ENCODE data around the gene CMIP. TPM values are rescaled to one million over a fixed set of nuclear protein-coding genes. Genes with fewer than 3 reads are reported as not detected.
"Not testable (repeated sequence)": the region's sequence is repeated elsewhere in the genome, so short reads cannot be mapped to it uniquely, and the experiment has no call there.

CMIP gene
- total RNA-seq, 1 donor from 2014 or later: 10.5 TPM

DNA sequence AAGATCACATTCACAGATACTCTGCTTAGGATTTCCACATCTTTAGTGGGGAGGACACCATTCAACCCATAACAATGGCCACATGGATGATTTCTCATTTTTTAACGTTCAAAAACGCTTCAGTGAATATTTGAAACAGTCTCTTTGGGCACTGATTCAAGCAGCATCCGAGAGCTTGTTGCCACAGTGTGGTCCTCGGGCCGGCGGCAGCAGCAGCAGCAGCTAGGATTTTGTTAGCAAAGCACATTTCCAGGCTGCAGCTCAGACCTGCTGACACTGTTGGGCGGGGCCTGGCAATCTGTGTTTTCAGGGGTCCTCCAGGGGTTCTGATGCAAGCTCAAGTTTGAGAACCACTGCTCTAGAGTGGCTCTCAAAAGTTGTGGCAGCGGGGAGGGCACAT is 27.9 kb upstream of the CMIP start:
- ATAC-seq (no peak), DNase-seq (ENCODE audit: missing footprints) (no peak)
- intact Hi-C loops (cut with DNase I): no loop called here

DNA sequence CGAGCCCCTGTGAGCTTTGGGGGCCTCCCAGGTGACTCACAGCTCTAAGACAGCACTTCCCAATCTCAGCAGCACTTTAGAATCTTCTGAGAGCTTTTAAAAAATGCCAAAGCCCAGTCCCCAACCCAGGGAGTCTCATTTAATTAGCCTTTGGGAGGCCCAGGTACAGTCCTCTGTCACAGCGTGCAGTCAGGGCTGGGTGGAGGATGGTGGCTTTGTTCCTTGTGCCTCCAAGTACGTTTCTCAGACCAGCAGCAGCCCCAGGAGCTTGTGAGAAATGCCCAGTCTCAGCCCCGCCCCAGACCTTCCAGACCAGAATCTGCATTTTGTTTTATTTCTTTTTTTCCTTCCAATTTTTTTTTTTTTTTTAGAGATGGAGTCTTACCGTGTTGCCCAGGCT is 27.4 kb upstream of the CMIP start:
- intact Hi-C loops (cut with DNase I): no loop called here
- DNase-seq (ENCODE audit: missing footprints) (no peak), ATAC-seq (no peak)

DNA sequence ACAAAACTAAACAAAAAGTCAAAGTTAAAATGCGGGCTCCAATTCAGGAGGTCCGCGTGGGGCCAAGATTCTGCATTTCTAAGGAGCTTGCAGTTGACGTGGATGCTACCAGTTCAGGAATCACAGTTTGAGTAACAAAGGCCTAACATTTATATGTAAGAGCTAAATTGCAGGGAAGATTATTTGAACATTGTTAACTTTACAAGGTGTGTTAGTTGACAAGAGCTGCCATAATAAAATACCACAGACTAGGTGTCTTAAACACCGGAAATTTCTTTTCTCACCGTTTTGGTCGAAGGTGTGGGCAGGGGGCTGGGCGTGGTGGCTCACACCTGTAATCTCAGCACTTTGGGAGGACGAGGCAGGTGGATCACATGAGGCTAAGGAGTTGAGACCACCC is 24.8 kb upstream of the CMIP start:
- intact Hi-C loops (cut with DNase I): no loop called here
- no peak for ATAC-seq
- no peak for DNase-seq (ENCODE audit: missing footprints)

GRCh38 chr16:81421126-81421525 is 23.5 kb upstream of the CMIP start:
- intact Hi-C loops (cut with DNase I): no loop called here
- DNase-seq (ENCODE audit: missing footprints) (no peak), ATAC-seq (no peak)

DNA sequence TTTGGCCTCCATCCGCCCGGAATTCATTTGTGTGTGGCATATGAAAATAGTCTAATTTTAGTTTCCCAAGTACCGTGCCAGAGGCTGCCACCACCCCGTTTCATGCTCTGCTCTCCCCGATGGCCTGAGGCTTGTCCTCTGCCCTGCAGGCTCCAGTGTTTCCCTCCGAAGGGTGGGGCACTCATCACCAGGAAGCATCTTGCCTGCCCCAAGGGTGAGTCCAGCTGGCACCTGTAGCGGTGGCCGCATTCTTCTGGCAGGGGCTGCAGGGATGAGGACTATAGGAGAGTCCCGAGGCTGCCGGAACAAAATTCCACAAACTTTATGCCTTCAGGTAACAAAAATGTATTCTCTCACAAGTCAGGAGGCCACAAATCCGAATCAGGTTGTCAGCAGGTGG is 23.1 kb upstream of the CMIP start:
- no peak for ATAC-seq
- intact Hi-C loops (cut with DNase I): no loop called here
- DNase-seq (ENCODE audit: missing footprints): no peak

DNA sequence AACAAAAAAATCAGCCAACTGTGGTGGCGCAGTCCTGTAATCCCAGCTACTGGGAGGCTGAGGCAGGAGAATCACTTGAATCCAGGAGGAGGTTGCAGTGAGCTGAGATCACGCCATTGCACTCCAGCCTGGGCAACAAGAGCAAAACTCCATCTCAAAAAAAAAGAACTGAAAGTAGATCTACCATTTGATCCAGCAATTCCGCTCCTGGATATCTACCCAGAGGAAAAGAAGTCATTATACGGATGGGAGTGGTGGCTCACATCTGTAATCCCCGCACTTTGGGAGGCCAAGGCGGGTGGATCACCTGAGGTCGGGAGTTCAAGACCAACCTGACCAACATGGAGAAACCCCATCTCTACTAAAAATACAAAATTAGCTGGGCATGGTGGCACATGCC is 22.5 kb upstream of the CMIP start:
- ATAC-seq; intact Hi-C loops (cut with DNase I); DNase-seq (ENCODE audit: missing footprints): not testable (repeated sequence)

DNA sequence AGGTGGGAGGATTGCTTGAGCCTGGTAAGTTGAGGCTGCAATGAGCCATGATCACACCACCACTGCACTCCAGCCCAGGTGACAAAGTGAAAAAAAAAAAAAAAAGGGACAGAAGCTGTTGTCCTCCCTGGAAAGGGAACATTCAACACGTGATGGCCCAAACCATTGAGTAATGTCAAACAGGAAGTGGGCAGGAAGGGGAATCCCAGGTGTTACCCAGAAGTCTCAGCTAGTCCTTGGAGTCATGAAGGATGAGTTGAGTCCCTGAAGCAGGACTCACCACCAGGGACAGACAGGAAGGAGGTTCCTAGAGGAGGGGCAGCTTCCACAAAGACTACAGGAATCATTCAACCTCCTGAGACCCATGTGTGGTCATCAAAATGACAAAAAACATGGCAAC is 19.8 kb upstream of the CMIP start:
- ATAC-seq (no peak), DNase-seq (ENCODE audit: missing footprints) (no peak)
- intact Hi-C loops (cut with DNase I): no loop called here

GRCh38 chr16:81427219-81427618 is 17.4 kb upstream of the CMIP start:
- intact Hi-C loops (cut with DNase I): no loop called here
- DNase-seq (ENCODE audit: missing footprints) (no peak), ATAC-seq (no peak)

DNA sequence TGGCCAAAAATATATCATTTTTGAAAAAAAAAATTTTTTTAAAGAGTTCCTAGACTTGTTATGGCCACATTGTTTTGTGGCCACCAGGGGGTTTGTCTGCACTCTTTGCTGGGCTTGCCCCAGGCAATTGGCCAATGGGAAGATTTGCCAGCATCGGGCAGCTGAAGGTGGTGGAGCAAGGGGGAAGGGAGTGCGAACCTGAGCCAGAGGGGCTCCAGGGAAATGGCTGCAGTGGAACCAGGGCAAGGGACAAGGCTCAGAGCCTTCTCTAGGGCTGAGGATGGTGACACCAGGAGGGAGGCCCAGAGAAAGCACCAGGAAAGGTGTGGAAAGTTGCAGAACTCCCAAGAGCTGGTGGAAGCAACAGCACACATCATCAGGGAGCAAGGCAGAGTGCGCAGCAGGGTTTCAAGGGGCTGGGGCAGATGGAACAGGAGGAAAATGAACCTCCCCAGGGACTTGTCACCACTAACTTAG is 15.5 kb upstream of the CMIP start:
- ATAC-seq (no peak), DNase-seq (ENCODE audit: missing footprints) (no peak)
- intact Hi-C loops (cut with DNase I): no loop called here

DNA sequence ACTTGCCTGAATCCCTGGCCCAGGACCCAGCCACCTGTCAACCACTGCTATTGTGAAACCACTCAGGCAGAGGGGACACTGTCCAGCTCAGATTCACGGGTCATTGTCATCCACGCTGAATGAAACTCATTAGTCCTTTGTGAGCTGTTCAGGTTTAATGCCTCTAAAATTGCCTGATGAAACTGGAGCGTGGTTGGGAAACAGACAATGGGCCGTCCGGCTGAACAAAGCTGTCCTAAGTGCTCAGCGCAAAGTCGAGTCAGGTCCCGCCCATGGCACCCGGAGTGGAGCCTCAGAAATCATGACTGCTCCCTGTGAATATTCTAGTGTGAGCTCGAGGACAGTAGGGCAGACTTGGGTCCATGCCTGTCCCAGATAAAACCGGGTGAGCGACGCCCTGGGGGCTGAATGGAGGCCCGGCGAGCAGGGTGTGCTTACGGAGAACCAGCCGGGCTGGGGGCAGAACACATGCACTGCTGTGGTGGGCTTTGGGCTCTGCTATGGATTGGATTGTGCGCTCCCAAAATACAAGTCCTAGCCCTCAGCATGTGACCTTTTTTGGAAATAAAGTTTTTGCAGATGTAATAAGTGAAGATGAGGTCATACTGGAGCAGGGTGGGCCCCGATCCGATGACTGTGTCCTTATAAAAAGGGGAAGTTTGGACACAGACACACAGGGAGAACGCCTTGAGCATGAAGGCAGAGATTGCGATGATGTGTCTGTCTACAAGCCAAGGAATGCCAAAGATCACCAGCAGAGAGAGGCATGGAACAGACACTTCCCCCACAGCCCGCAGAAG is 12.9 kb upstream of the CMIP start:
- peak; percentile 69 for ATAC-seq
- DNase-seq (ENCODE audit: missing footprints): no peak
- intact Hi-C loops (cut with DNase I): no loop called here

DNA sequence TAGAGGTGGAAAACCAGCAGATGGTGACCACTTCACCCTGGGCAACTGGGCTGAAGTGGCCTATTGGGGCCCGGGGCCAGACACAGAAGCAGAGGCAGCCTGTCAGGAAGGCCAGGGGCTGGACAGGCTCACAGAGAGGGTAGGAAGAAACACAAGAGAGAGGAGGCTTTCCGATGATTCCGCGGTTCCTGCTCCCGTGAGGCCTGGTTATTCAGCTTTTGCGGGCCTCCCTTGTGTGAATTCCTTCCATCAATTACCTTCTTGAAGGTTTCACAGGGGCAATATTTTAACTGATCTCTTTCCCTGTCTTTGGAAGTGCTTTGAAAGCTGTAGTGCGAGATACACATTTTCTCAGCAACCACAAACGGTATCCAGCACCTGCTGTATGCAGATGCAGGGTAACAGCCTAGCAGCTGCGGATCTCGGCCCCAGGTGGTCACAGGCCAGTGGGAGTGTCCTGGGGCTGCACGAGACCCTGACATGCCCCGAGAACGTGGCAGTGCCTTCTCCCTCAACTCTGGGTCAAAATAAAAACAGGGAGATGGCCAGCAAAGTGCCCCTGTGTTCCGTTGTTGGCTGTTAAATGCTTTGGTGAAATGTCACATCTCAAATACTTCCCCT is 11.6 kb upstream of the CMIP start:
- ATAC-seq (no peak), DNase-seq (ENCODE audit: missing footprints) (no peak)
- intact Hi-C loops (cut with DNase I): no loop called here

DNA sequence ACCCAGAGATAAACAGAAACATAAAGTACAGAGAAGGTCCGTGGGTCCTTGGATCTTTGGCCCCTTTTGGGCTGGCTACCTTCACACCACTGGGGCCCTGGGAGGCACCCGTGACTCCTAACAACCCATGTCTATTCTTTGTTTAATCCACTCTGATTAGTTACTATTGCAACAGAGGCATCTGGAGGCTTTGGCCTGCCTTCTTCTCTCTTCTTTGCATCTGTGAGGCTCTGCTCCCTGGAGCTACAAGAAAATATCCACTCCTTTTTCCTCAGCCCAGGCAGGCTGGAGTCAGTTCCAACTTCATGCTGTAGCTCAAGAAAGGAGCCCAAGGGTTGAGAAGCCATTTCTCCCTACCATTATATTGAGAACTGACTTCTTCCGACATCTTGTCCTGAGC is 9.5 kb upstream of the CMIP start:
- intact Hi-C loops (cut with DNase I): no loop called here
- DNase-seq (ENCODE audit: missing footprints): no peak
- ATAC-seq: no peak

DNA sequence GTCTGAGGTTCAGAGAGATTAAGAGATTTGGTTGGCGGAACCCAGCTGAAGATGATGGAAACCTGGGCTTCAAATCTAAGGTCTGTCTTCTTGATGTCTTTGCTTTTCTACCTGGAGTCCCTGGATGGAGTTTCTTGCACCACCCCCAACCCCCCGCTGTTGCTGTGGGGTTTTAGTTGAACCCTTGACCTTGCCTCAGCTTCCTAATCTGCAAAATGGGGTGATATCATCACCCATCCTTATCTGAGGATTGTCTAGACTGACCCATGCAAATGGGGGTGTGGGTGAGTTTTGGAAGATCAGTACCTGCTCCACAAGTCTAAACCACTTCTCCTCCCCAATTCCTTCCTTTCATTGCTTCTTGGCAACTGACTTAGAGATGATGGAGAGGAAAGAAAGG is 9.0 kb upstream of the CMIP start:
- DNase-seq (ENCODE audit: missing footprints): no peak
- no peak for ATAC-seq
- intact Hi-C loops (cut with DNase I): no loop called here

GRCh38 chr16:81436386-81436785 is 8.2 kb upstream of the CMIP start:
- no peak for DNase-seq (ENCODE audit: missing footprints)
- intact Hi-C loops (cut with DNase I): no loop called here
- ATAC-seq: no peak

GRCh38 chr16:81437865-81438264 is 6.7 kb upstream of the CMIP start:
- ATAC-seq: no peak
- no peak for DNase-seq (ENCODE audit: missing footprints)
- intact Hi-C loops (cut with DNase I): no loop called here

DNA sequence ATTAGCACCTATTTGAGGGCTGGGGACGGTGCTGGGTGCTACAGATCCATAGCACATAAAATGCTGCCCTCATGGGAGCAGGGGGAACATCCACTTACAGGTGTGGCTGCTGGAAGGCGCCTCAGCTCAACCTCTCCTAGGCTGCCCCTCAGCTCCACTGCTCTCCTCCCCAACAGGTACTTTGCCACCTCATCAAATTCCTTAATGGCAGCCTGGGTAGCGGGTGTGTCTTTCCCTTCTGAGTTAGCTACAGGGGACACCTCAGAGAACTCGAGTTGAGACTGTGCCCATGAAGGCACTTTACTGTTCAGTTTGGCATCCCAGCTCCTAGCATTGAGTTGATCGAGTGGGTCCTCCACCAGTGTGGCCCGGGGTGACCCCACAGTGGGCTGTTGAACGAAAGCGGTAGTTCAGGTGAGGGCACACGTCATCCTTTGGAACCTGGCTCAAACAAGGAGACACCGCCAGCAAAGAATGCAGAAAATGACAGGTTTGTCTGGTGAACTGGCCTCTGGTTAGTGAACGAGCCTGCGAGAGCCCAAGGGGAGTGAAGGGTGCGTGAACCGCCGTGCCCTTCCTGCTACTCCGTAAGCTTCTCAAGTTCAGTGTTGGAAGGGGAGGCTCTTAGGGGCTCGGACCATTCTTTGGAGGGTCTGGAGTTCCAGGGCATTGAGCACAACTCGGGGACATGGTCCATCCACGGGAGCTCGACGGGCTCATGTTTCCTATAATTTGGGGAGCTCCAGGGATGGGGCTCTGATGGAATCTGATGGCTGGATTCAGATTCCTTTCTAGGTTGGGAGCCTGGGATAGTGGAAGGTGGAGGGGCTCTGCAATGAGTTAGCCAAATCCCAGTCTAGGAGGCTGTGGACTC is 3.5 kb upstream of the CMIP start:
- ATAC-seq: no peak
- intact Hi-C loops (cut with DNase I): no loop called here
- no peak for DNase-seq (ENCODE audit: missing footprints)

DNA sequence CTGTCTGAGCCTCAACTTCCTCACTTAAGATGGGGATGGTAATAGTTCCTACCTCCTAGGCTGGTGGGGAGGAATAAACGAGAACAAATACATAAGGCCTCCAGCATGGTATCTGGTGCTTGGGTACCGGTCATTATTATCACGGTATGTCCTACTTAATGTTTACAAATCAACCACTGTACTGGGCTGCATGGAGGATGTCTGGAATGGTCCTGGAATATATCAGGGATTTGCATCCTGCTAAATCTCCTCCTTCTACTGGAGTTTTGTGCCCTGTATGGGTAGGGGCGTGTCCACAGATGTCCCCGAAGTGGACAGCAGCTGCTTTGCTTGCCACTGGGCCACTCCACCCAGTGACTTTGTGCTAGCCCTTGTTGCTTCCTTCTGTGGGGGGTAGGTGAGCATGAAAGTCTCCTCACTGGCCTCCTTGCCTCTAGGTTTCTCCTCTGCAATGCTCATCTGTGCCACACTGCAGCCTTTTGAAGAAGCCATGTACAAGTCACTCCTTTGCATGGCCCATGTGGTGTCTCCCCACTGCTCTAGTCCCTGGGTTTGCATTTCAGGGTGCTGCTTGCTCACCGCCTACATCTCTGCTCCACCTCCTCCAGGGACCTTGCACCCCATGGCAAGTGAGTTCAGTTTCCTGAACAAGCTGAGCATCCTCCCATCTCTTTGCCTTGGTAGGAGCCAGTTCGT is 2.2 kb upstream of the CMIP start:
- intact Hi-C loops (cut with DNase I): no loop called here
- no peak for ATAC-seq
- no peak for DNase-seq (ENCODE audit: missing footprints)

- DNase-seq (ENCODE audit: missing footprints) (no peak), ATAC-seq (no peak)
- intact Hi-C loops (cut with DNase I): no loop called here
These were observed 1.5 kb upstream of the CMIP start for GRCh38 chr16:81442916-81443687.

Measured in Right ventricle myocardium inferior (tissue), 1 donor.